DMS114 treated with DMSO at 0.1 percent for 48 hours (cell line): Measurements from ENCODE around the gene DENND6A.
"Not testable (repeated sequence)": the region's sequence is repeated elsewhere in the genome, so short reads cannot be mapped to it uniquely, and the experiment has no call there.

Experiments used
- DNase-seq: peaks from one replicate; lab custom pipeline; 2025; ENCODE audit not compliant: unreplicated experiment; lab: John Stamatoyannopoulos, UW

DENND6A gene

GRCh38 chr3:57646723-57647122 lies 46.2 kb downstream of the DENND6A start:
- DNase-seq = no peak

- no peak for DNase-seq
Observed at GRCh38 chr3:57644740-57645139, 48.1 kb downstream of the DENND6A start.

GRCh38 chr3:57637391-57637790 lies 55.5 kb downstream of the DENND6A start:
- DNase-seq = no peak

GRCh38 chr3:57634259-57634658 lies 58.6 kb downstream of the DENND6A start:
- not testable (repeated sequence) for DNase-seq

GRCh38 chr3:57627976-57628375 lies 64.9 kb downstream of the DENND6A start:
- no peak for DNase-seq

GRCh38 chr3:57624801-57625200 lies 68.1 kb downstream of the DENND6A start:
- no peak for DNase-seq

- DNase-seq = no peak
Observed at GRCh38 chr3:57622362-57622761, 70.5 kb downstream of the DENND6A start.

- DNase-seq = no peak
Observed at GRCh38 chr3:57617739-57618138, 75.1 kb downstream of the DENND6A start.

GRCh38 chr3:57616233-57616632 lies 76.6 kb downstream of the DENND6A start:
- no peak for DNase-seq

- DNase-seq = not testable (repeated sequence)
Observed at GRCh38 chr3:57611870-57612269, 81.0 kb downstream of the DENND6A start.

GRCh38 chr3:57605683-57606082 lies 87.2 kb downstream of the DENND6A start:
- no peak for DNase-seq

- no peak for DNase-seq
Observed at GRCh38 chr3:57604971-57605370, 87.9 kb downstream of the DENND6A start.

GRCh38 chr3:57600195-57600594 lies 92.7 kb downstream of the DENND6A start:
- no peak for DNase-seq

GRCh38 chr3:57598765-57599360 lies 94.0 kb downstream of the DENND6A start:
- no peak for DNase-seq

GRCh38 chr3:57597127-57597923 lies 95.6 kb downstream of the DENND6A start, which contains the start of gene ARF4:
ARF4 (minus strand) TSS chr3:57597344; CDS start chr3:57597140, 204 bp downstream.
- peak; percentile 97 for DNase-seq

- peak; percentile 19 for DNase-seq
Observed at GRCh38 chr3:57596495-57597126, 96.3 kb downstream of the DENND6A start.

- DNase-seq = no peak
Observed at GRCh38 chr3:57594576-57594975, 98.3 kb downstream of the DENND6A start.

- DNase-seq = no peak
Observed at GRCh38 chr3:57594144-57594543, 98.7 kb downstream of the DENND6A start.

GRCh38 chr3:57592306-57592705 lies 100.6 kb downstream of the DENND6A start:
- DNase-seq = no peak

GRCh38 chr3:57587905-57588304 lies 105.0 kb downstream of the DENND6A start:
- no peak for DNase-seq

GRCh38 chr3:57586778-57587177 lies 106.1 kb downstream of the DENND6A start:
- no peak for DNase-seq

- no peak for DNase-seq
Observed at GRCh38 chr3:57583544-57583943, 109.3 kb downstream of the DENND6A start.
